ENCODE measurements around the gene BARD1. TPM values are rescaled to one million over a fixed set of nuclear protein-coding genes. Genes with fewer than 3 reads are reported as not detected.

The BARD1 gene
- total and polyA plus RNA-seq, 2 of the 13 experiments (the other 11 are each of a cell fraction or from before 2014, with no cell fraction given), result 5.3 to 30.4 TPM

DNA sequence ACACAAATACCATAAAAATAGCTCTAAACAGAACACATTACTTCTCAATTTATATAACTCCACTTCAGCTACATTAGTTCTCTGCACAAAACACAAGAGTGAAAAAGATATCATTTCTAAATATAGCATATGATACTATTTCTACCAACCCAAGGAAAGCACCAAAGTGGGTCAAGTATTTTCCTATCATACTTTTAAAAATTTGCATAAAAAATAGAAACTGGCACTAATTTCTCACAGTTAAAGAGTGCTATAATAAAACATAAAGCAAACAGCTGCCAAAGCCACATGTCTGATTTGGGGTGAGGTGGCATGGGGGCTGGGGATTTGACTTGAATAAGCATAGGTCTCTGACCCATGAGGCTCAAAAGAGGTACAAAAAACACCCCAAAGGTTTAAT lies 61.5 kb downstream of the BARD1 start:
- no TSS peak for BruUV-seq (replicated peaks)
- intact Hi-C loops (cut with micrococcal nuclease; ENCODE audit: unreplicated experiment), result no loop called here
- H3K36me3 ChIP-seq (replicated peaks in 1 of 2; ENCODE audit: control insufficient read depth in 1 of 2, insufficient read depth in 2 of 2, low read length in 2 of 2), result peaks cover 3 to 31% of the 10 kb centered on the region in 2 experiments; a peak in 3 of 5 replicates
- in situ Hi-C loops (cut with HindIII; ENCODE audit: extremely low pct_ligation_motif_present, low pct_unique_long_range_greater_than_20kb), result no loop called here
- no peak for FAIRE-seq
- H3K4me1 ChIP-seq (ENCODE audit: insufficient read depth, low read length), result no peaks in the 10 kb centered on the region
- no peak overlapping the region for H3K27ac ChIP-seq (ENCODE audit: extremely low read length, insufficient read depth, low read length)
- ATAC-seq, result no peak
- H3K79me2 ChIP-seq (ENCODE audit: insufficient read depth, low read length), result no peaks in the 10 kb centered on the region
- H3K4me2 ChIP-seq (ENCODE audit: low read depth, low read length), result no peak overlapping the region
- no peak overlapping the region for H2AFZ ChIP-seq (ENCODE audit: low read length)
- TF ChIP-seq ZNF282 (IDR thresholded peaks at IDR 0.05; ENCODE audit: partially characterized antibody) (no peak), ELF3 (CRISPR knock-in tag; IDR thresholded peaks at IDR 0.05) (no peak), ZNF234 (CRISPR knock-in tag; conservative IDR thresholded peaks at IDR 0.05) (no peak), ZNF430 (CRISPR knock-in tag; IDR thresholded peaks at IDR 0.05) (no peak), HNRNPL (IDR thresholded peaks at IDR 0.05; ENCODE audit: low read depth, low read length) (no peak)
- TF ChIP-seq, protein P1, sequence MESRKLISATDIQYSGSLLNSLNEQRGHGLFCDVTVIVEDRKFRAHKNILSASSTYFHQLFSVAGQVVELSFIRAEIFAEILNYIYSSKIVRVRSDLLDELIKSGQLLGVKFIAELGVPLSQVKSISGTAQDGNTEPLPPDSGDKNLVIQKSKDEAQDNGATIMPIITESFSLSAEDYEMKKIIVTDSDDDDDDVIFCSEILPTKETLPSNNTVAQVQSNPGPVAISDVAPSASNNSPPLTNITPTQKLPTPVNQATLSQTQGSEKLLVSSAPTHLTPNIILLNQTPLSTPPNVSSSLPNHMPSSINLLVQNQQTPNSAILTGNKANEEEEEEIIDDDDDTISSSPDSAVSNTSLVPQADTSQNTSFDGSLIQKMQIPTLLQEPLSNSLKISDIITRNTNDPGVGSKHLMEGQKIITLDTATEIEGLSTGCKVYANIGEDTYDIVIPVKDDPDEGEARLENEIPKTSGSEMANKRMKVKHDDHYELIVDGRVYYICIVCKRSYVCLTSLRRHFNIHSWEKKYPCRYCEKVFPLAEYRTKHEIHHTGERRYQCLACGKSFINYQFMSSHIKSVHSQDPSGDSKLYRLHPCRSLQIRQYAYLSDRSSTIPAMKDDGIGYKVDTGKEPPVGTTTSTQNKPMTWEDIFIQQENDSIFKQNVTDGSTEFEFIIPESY (CRISPR knock-in tag; IDR thresholded peaks at IDR 0.05), result no peak
- TF ChIP-seq, protein P2, sequence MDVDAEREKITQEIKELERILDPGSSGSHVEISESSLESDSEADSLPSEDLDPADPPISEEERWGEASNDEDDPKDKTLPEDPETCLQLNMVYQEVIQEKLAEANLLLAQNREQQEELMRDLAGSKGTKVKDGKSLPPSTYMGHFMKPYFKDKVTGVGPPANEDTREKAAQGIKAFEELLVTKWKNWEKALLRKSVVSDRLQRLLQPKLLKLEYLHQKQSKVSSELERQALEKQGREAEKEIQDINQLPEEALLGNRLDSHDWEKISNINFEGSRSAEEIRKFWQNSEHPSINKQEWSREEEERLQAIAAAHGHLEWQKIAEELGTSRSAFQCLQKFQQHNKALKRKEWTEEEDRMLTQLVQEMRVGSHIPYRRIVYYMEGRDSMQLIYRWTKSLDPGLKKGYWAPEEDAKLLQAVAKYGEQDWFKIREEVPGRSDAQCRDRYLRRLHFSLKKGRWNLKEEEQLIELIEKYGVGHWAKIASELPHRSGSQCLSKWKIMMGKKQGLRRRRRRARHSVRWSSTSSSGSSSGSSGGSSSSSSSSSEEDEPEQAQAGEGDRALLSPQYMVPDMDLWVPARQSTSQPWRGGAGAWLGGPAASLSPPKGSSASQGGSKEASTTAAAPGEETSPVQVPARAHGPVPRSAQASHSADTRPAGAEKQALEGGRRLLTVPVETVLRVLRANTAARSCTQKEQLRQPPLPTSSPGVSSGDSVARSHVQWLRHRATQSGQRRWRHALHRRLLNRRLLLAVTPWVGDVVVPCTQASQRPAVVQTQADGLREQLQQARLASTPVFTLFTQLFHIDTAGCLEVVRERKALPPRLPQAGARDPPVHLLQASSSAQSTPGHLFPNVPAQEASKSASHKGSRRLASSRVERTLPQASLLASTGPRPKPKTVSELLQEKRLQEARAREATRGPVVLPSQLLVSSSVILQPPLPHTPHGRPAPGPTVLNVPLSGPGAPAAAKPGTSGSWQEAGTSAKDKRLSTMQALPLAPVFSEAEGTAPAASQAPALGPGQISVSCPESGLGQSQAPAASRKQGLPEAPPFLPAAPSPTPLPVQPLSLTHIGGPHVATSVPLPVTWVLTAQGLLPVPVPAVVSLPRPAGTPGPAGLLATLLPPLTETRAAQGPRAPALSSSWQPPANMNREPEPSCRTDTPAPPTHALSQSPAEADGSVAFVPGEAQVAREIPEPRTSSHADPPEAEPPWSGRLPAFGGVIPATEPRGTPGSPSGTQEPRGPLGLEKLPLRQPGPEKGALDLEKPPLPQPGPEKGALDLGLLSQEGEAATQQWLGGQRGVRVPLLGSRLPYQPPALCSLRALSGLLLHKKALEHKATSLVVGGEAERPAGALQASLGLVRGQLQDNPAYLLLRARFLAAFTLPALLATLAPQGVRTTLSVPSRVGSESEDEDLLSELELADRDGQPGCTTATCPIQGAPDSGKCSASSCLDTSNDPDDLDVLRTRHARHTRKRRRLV (CRISPR knock-in tag; IDR thresholded peaks at IDR 0.05), result no peak
- TF ChIP-seq, protein P3, sequence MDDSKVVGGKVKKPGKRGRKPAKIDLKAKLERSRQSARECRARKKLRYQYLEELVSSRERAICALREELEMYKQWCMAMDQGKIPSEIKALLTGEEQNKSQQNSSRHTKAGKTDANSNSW (CRISPR knock-in tag; IDR thresholded peaks at IDR 0.05; ENCODE audit: borderline replicate concordance), result no peak
- DNase-seq (ENCODE audit: low spot score), result no peak
- H3K27me3 ChIP-seq (ENCODE audit: control insufficient read depth in 1 of 2, insufficient read depth in 2 of 2, low read length in 2 of 2), result no peaks in the 10 kb centered on the region
- no peak overlapping the region for H3K9ac ChIP-seq (ENCODE audit: insufficient read depth, low read depth, low read length)
- CTCF ChIA-PET (ENCODE audit: low intra/inter-chr PET ratio, low total read pairs), result no interaction called here
- POLR2A ChIA-PET, result no interaction called here
- no peaks in the 10 kb centered on the region for H3K9me3 ChIP-seq (ENCODE audit: low read length)
- H3K4me3 ChIP-seq (replicated peaks in 1 of 3; ENCODE audit: insufficient read depth in 1 of 3, low read depth in 2 of 3, low read length in 3 of 3), result no peak overlapping the region
- no peaks in the 10 kb centered on the region for H4K20me1 ChIP-seq (ENCODE audit: insufficient read depth, low read length)
